Measurements from ENCODE around the gene TGFB3.

DNA sequence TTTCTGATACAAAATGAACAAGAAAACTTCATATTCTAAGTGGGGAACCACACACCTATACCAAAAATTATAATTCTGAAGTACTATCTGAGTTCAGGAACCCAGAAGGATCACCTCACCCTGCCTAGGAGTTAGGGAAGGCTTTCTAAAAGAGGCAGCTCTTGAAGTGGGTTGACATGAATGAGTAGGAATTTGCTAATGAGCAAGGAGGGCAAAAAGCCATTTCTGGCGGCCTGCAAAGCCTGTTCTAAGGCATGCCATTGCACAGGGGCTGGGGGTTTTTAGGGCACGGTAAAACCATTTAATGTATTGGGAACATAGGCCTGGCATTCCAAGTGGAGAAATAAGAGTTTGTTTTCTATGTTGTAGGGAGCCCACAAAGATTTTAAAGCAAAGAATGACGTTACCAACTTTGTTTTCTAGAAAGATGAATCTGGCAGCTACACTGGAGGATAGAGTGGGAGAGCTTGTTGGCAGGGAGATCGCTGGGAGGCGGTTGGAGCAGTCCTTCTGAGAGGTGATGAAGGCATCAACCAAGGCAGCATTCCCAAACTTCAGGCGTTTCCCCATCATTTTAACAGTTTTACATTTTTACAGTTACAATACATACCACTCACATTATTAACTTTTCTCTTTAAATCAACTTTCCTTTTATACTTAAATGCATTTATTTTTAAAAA, 17.9 kb upstream of the TGFB3 start:
- no peak for TF ChIP-seq CTCF (IDR thresholded peaks at IDR 0.05)
- TF ChIP-seq EZH2 (IDR thresholded peaks at IDR 0.05; ENCODE audit: borderline replicate concordance, insufficient read depth, low read depth, low read length, poor library complexity, severe bottlenecking) = no peak
